Smooth muscle cell (in vitro differentiated cells): ENCODE data around the gene YBX2. TPM values are rescaled to one million over a fixed set of nuclear protein-coding genes. Genes with fewer than 3 reads are reported as not detected.

Experiments
- DNase-seq: peaks from one replicate; lab custom pipeline; 2025; ENCODE audit not compliant: unreplicated experiment; lab: John Stamatoyannopoulos, UW
- H2AFZ ChIP-seq: fragments of 200-600 bp; sonication (generic); 2 replicates; pipeline ENCODE4 v1.6.0; 2016; ENCODE audit warnings: antibody characterized with exemption, low read depth, mild to moderate bottlenecking
- H3F3A ChIP-seq: fragments of 200-600 bp; sonication (generic); 2 replicates; pipeline ENCODE4 v1.6.0; 2017; ENCODE audit warnings: antibody characterized with exemption, low read depth
- H3K27ac ChIP-seq: fragments of 200-600 bp; sonication (generic); 2 replicates; pipeline ENCODE4 v1.5.1; 2016; ENCODE audit warnings: low read depth, mild to moderate bottlenecking
- H3K27me3 ChIP-seq: fragments of 200-600 bp; sonication (generic); 2 replicates; pipeline ENCODE4 v1.6.1; 2016; ENCODE audit warnings: low read depth, mild to moderate bottlenecking
- H3K36me3 ChIP-seq: fragments of 200-600 bp; sonication (generic); 2 replicates; pipeline ENCODE4 v1.5.1; 2016; ENCODE audit warnings: low read depth
- H3K4me1 ChIP-seq: fragments of 200-600 bp; sonication (generic); 2 replicates; pipeline ENCODE4 v1.5.1; 2016; ENCODE audit warnings: low read depth
- H3K4me2 ChIP-seq: fragments of 200-600 bp; sonication (generic); 2 replicates; pipeline ENCODE4 v1.6.0; 2016; ENCODE audit warnings: mild to moderate bottlenecking
- H3K4me3 ChIP-seq: fragments of 200-600 bp; sonication (generic); 2 replicates; pipeline ENCODE4 v1.5.1; 2016; ENCODE audit warnings: mild to moderate bottlenecking
- H3K79me2 ChIP-seq: fragments of 200-600 bp; sonication (generic); 2 replicates; pipeline ENCODE4 v1.6.0; 2016; ENCODE audit warnings: low read depth, mild to moderate bottlenecking
- H3K9ac ChIP-seq: fragments of 200-600 bp; sonication (generic); 2 replicates; pipeline ENCODE4 v1.6.0; 2016; ENCODE audit warnings: low read depth
- H3K9me3 ChIP-seq: fragments of 200-600 bp; sonication (generic); replicated peaks from 2 replicates; pipeline ENCODE4 v1.5.1; 2016; ENCODE audit warnings: low read depth
- H4K20me1 ChIP-seq: fragments of 200-600 bp; sonication (generic); 2 replicates; pipeline ENCODE4 v1.6.0; 2016; ENCODE audit warnings: low read depth
- CTCF ChIP-seq: fragments of 200-600 bp; sonication (generic); IDR thresholded peaks from 2 replicates; pipeline ENCODE4 v1.5.1; 2017; ENCODE audit warnings: borderline replicate concordance, mild to moderate bottlenecking, antibody characterized with exemption; ENCODE audit not compliant: insufficient read depth, poor library complexity, severe bottlenecking
- WGBS: methylation state at CpG from one replicate; pipeline ENCODE4 v1.1.7; 2016; ENCODE audit warnings: low lambda C conversion rate; 5-methylcytosine and 5-hydroxymethylcytosine counted together
- polyA plus RNA-seq: library from polyadenylated mRNA; unstranded; fragments of >200 nt; fragmentation: Nextera tagmentation; extraction: Ambion mirVana; gene quantifications from 2 replicates; pipeline ENCODE4 v1.2.1, GENCODE V29; 2016
- total RNA-seq: library from RNA; depleted of rRNA; stranded (reverse); fragments of >200 nt; gene quantifications from 2 replicates; pipeline ENCODE4 v1.2.3, GENCODE V29; 2014

Gene YBX2
- total and polyA plus RNA-seq, 2 experiments from 2014 or later = 0.09 to 1.1 TPM

DNA sequence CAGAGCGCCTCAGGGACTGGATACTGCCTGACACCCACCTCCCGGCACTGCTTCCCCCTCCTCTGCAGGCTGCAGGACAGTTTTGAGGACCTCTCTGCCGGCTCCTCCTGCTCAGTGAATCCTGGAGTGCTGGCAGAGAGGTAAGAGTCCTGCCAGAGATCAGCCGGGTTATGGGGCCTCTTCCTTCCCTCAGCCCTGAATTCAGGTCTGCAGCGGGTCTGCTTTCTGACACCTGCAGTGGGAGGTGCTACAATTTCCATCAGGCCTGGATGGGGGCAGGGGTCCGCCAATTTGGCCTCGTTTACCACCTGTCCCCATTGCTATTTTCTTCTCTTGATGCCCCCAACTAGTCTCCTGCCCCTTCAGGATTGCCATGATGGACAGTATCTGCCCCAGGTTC lies 37.7 kb upstream of the YBX2 start:
- 92% methylated on average over 7 of the region's 7 CpGs for WGBS
- H2AFZ ChIP-seq = no peak overlapping the region

DNA sequence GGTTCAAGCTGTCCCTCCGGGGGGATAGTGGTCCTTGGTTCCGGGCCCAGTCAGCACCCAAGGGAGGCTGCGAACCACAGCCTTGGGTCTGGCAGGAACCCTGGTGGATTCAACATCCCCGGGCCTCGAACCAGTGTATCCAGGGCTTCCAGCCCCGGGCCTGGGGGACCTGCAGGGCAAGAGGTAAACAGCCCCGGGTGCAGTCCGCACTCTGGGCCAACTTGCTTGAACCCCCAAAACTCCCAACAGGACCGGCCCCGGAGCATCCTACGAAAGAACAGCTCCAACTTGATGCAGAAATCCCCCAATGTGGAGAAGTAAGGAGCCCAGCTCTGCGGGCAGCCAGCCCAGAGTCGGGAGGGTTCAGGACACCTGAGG lies 36.2 kb upstream of the YBX2 start:
- no peak overlapping the region for H3K9ac ChIP-seq
- H3K4me2 ChIP-seq = peak overlapping the region; percentile 93
- peak overlapping the region; percentile 77 for H3K4me3 ChIP-seq
- no peak overlapping the region for H3K27ac ChIP-seq
- 89% methylated on average over 13 of the region's 13 CpGs for WGBS
- no peaks in the 10 kb centered on the region for H3K36me3 ChIP-seq
- peaks cover 14% of the 10 kb centered on the region for H3K4me1 ChIP-seq
- no peak for TF ChIP-seq CTCF
- no peaks in the 10 kb centered on the region for H3K27me3 ChIP-seq
- H4K20me1 ChIP-seq = no peaks in the 10 kb centered on the region
- H3F3A ChIP-seq = no peaks in the 10 kb centered on the region
- H3K79me2 ChIP-seq = peaks cover 10% of the 10 kb centered on the region
- DNase-seq = no peak
- H2AFZ ChIP-seq = peak overlapping the region; percentile 81
- no peaks in the 10 kb centered on the region for H3K9me3 ChIP-seq

More for the DNA sequence above, 37.7 kb upstream of the YBX2 start:
- Histone ChIP-seq H3K4me1 (peaks cover 14% of the 10 kb centered on the region), H3K4me2 (no peak overlapping the region), H4K20me1 (no peaks in the 10 kb centered on the region), H3K79me2 (peaks cover 10% of the 10 kb centered on the region), H3K4me3 (no peak overlapping the region), H3K27ac (no peak overlapping the region), H3F3A (no peaks in the 10 kb centered on the region), H3K9me3 (no peaks in the 10 kb centered on the region), H3K36me3 (no peaks in the 10 kb centered on the region), H3K27me3 (no peaks in the 10 kb centered on the region), H3K9ac (no peak overlapping the region)
- no peak for TF ChIP-seq CTCF
- no peak for DNase-seq

DNA sequence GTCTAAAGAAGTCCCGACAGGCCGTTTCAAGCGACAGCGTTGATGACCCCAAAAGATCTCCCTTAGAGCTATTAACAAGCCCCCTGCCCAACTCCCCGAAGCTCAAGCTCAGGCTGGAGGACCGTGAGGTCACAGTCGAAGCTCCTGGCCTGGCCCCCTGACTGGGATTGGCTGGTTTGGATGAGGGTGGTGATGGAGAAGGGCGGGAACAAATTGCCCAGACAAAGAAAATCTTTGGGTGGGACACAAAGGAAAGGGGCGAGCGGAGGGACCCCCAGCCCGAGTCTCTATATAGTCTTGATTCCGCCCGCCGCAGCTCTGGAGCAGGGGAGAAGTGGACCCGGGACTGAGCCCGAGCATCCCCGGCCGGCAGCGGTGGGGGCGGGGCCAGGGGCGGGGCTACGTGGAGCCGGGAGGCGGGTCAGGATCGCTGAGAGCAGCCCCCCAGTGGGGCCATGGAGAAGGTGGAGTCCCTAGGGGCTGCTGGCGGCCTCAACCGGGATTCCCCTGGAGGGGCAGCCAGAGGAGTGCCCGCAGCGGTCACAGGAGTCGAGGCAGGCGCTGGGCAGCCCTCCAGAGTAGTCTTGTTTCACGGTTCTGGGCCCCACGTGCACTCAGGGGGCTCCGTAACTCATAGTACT lies 35.7 kb upstream of the YBX2 start:
- DNase-seq = peak; percentile 78

More for the DNA sequence above, 35.7 kb upstream of the YBX2 start:
- H3K36me3 ChIP-seq = no peaks in the 10 kb centered on the region
- peaks cover 14% of the 10 kb centered on the region for H3K4me1 ChIP-seq
- peak overlapping the region; percentile 77 for H3K4me3 ChIP-seq
- peak overlapping the region; percentile 79 for H3K27ac ChIP-seq
- H3K79me2 ChIP-seq = peaks cover 10% of the 10 kb centered on the region
- H4K20me1 ChIP-seq = no peaks in the 10 kb centered on the region
- no peaks in the 10 kb centered on the region for H3K27me3 ChIP-seq
- H3F3A ChIP-seq = no peaks in the 10 kb centered on the region
- H3K4me2 ChIP-seq = peak overlapping the region; percentile 93
- H3K9me3 ChIP-seq = no peaks in the 10 kb centered on the region
- peak overlapping the region; percentile 81 for H2AFZ ChIP-seq
- 5% methylated on average over 31 of the region's 34 CpGs for WGBS
- TF ChIP-seq CTCF = no peak
- H3K9ac ChIP-seq = peak overlapping the region; percentile 76
